ENCODE data around the gene PRKAR1B. TPM values are rescaled to one million over a fixed set of nuclear protein-coding genes. Genes with fewer than 3 reads are reported as not detected.

Gene PRKAR1B
- total RNA-seq: 10 to 100 TPM in 3 of 4 donors, 1 to 10 TPM in 1; 7.3 to 15.6 (median 12.3) TPM

- 0 to 7% methylated on average over 7 to 12 of the region's 66 CpGs for WGBS, 2 donors
- peaks cover 14 to 16% of the 10 kb centered on the region in 2 donors for H3K4me1 ChIP-seq
- H3K27ac ChIP-seq: peak within 1 kb of the TSS in 1 of 3 donors; percentile 24
- intact Hi-C loops (cut with DNase I): no loop called here
- peaks cover 4 to 10% of the 10 kb centered on the region in 2 donors for H3K36me3 ChIP-seq
- TF ChIP-seq POLR2A (IDR thresholded peaks at IDR 0.05) (no peak), CTCF (IDR thresholded peaks at IDR 0.05) (no peak)
- H3K4me3 ChIP-seq (replicated peaks in 1 of 3): peak within 1 kb of the TSS; percentile 38 to 86 (median 80)
- DNase-seq: peak in 1 of 2 donors; percentile 20
- no peaks in the 10 kb centered on the region for H3K27me3 ChIP-seq
- no peaks in the 10 kb centered on the region for H3K9me3 ChIP-seq
Observed at GRCh38 chr7:727104-727805, at the start of gene PRKAR1B. Gene PRKAR1B (minus strand): TSS chr7:727281. CDS start chr7:711505, 15,776 bp downstream.

GRCh38 chr7:776381-776780 lies 49.3 kb upstream of the PRKAR1B start:
- no peaks in the 10 kb centered on the region for H3K27me3 ChIP-seq
- no peaks in the 10 kb centered on the region for H3K9me3 ChIP-seq
- H3K4me1 ChIP-seq: peaks cover 0 to 13% of the 10 kb centered on the region in 2 donors
- no peak overlapping the region for H3K4me3 ChIP-seq (replicated peaks in 1 of 3)
- DNase-seq: no peak
- peaks cover 17 to 32% of the 10 kb centered on the region in 2 donors for H3K36me3 ChIP-seq
- no peak for TF ChIP-seq CTCF (IDR thresholded peaks at IDR 0.05)
- TF ChIP-seq POLR2A (IDR thresholded peaks at IDR 0.05): no peak
- intact Hi-C loops (cut with DNase I): no loop called here
- 93 to 96% methylated on average over 7 to 10 of the region's 10 CpGs for WGBS, 2 donors
- H3K27ac ChIP-seq: no peak overlapping the region

- intact Hi-C loops (cut with DNase I): loop anchor here (5.0 kb wide), 1 partner anchor 447 kb away; no protein-coding TSS in a partner anchor
- Histone ChIP-seq H3K27ac (no peak overlapping the region), H3K4me1 (peaks cover 0 to 10% of the 10 kb centered on the region in 2 donors), H3K27me3 (no peaks in the 10 kb centered on the region), H3K4me3 (replicated peaks in 1 of 3) (no peak overlapping the region), H3K9me3 (no peaks in the 10 kb centered on the region), H3K36me3 (peaks cover 17 to 29% of the 10 kb centered on the region in 2 donors)
- 76 to 86% methylated on average over 20 to 33 of the region's 65 CpGs for WGBS, 2 donors
- peak; percentile 42 to 45 for DNase-seq
- TF ChIP-seq POLR2A (IDR thresholded peaks at IDR 0.05): no peak
- peak; percentile 38 to 90 (median 58) for TF ChIP-seq CTCF (IDR thresholded peaks at IDR 0.05)
Observed at GRCh38 chr7:774161-775109, 47.4 kb upstream of the PRKAR1B start.

- no peaks in the 10 kb centered on the region for H3K9me3 ChIP-seq
- no peak for TF ChIP-seq POLR2A (IDR thresholded peaks at IDR 0.05)
- no peak for TF ChIP-seq CTCF (IDR thresholded peaks at IDR 0.05)
- H3K36me3 ChIP-seq: peaks cover 17 to 29% of the 10 kb centered on the region in 2 donors
Observed at GRCh38 chr7:773622-773915, 46.5 kb upstream of the PRKAR1B start.

More at GRCh38 chr7:773622-773915, 46.5 kb upstream of the PRKAR1B start:
- H3K27ac ChIP-seq: no peak overlapping the region
- H3K4me3 ChIP-seq (replicated peaks in 1 of 3): no peak overlapping the region
- peaks cover 0 to 1% of the 10 kb centered on the region in 2 donors for H3K4me1 ChIP-seq
- 95 to 100% methylated on average over 6 to 12 of the region's 12 CpGs for WGBS, 2 donors
- intact Hi-C loops (cut with DNase I): loop anchor here (5.0 kb wide), 1 partner anchor 446 kb away; no protein-coding TSS in a partner anchor
- no peak for DNase-seq
- H3K27me3 ChIP-seq: no peaks in the 10 kb centered on the region

All from thyroid gland (tissue), 4 donors.